Caco-2 (cell line): ENCODE results near the gene ABO. TPM values are rescaled to one million over a fixed set of nuclear protein-coding genes. Genes with fewer than 3 reads are reported as not detected.
"Not testable (repeated sequence)": the region's sequence is repeated elsewhere in the genome, so short reads cannot be mapped to it uniquely, and the experiment has no call there.

Experiments
- BruUV-seq: library from RNA; stranded (reverse); fragments of 400-500 nt; replicated peaks from 2 replicates; lab custom pipeline; 2021; lab: Mats Ljungman, UMichigan
- CTCF ChIA-PET: fragments of 300-600 bp; sonication (Branson Sonifier 250); formaldehyde crosslinking; loops from one replicate; lab custom pipeline; 2022; ENCODE audit warnings: antibody characterized with exemption; lab: Charles Lee
- POLR2A ChIA-PET: fragments of 300-600 bp; sonication (Branson Sonifier 250); formaldehyde crosslinking; loops from one replicate; lab custom pipeline; 2022; ENCODE audit warnings: antibody characterized with exemption; lab: Charles Lee
- DNase-seq, 2 experiments: peaks; one replicate each; pipeline versions ENCODE4 v3.0.0 to v3.0.0-alpha.2; 2020 to 2022
- H3K27me3 ChIP-seq: replicated peaks from 2 replicates; pipeline ENCODE4 v1.6.0; 2011; ENCODE audit warnings: low read length; ENCODE audit not compliant: control insufficient read depth, insufficient read depth
- H3K36me3 ChIP-seq: 2 replicates; pipeline ENCODE4 v1.5.1; 2011; ENCODE audit warnings: low read length; ENCODE audit not compliant: control insufficient read depth, insufficient read depth
- H3K4me1 ChIP-seq: fragments of 250-450 bp; sonication (Bioruptor Pico); 2 replicates; pipeline ENCODE4 v1.5.1; 2020; ENCODE audit warnings: mild to moderate bottlenecking
- H3K4me3 ChIP-seq: 2 replicates; pipeline ENCODE4 v1.5.1; 2011; ENCODE audit warnings: low read depth, mild to moderate bottlenecking, control low read depth, low read length
- H3K9me3 ChIP-seq: fragments of 250-450 bp; sonication (Bioruptor Pico); 2 replicates; pipeline ENCODE4 v1.5.1; 2020; ENCODE audit warnings: mild to moderate bottlenecking, moderate library complexity
- H3K27ac Mint-ChIP-seq: one replicate; pipeline ENCODE4 v1.8.0; 2022; ENCODE audit warnings: mixed read lengths; ENCODE audit not compliant: unreplicated experiment
- H3K27me3 Mint-ChIP-seq: one replicate; pipeline ENCODE4 v1.8.0; 2022; ENCODE audit warnings: mixed read lengths; ENCODE audit not compliant: insufficient read depth, unreplicated experiment
- H3K36me3 Mint-ChIP-seq: one replicate; pipeline ENCODE4 v1.8.0; 2022; ENCODE audit warnings: mild to moderate bottlenecking, mixed read lengths; ENCODE audit not compliant: insufficient read depth, unreplicated experiment
- H3K4me1 Mint-ChIP-seq: one replicate; pipeline ENCODE4 v1.8.0; 2022; ENCODE audit warnings: low read depth, mixed read lengths; ENCODE audit not compliant: unreplicated experiment
- H3K4me3 Mint-ChIP-seq: one replicate; pipeline ENCODE4 v1.8.0; 2022; ENCODE audit warnings: mild to moderate bottlenecking, moderate library complexity, mixed read lengths; ENCODE audit not compliant: unreplicated experiment
- H3K9me3 Mint-ChIP-seq: one replicate; pipeline ENCODE4 v1.8.0; 2022; ENCODE audit warnings: mixed read lengths; ENCODE audit not compliant: unreplicated experiment
- intact Hi-C: fragments of 100-400 bp; cut with micrococcal nuclease; formaldehyde crosslinking; loops from one replicate; pipeline ENCODE4 v1.10.0; 2022; ENCODE audit not compliant: unreplicated experiment
- total RNA-seq: library from RNA; stranded (reverse); gene quantifications from 2 replicates; pipeline ENCODE4 v1.2.3, GENCODE V29; 2022
- TF ChIP-seq, protein P1 (sequence below), 2 experiments: fragments of 200-600 bp in 1 of 2; IDR thresholded peaks; 1 replicate in 1 of 2; 2 replicates in 1 of 2; pipeline versions ENCODE4 v1.5.1 to v1.8.0; 2011 to 2022; ENCODE audit warnings: antibody characterized with exemption in 1 of 2, control low read depth in 1 of 2, inconsistent platforms in 1 of 2, low read depth in 1 of 2, low read length in 1 of 2, mild to moderate bottlenecking in 1 of 2, moderate library complexity in 1 of 2; ENCODE audit not compliant: insufficient read depth in 1 of 2, severe bottlenecking in 1 of 2, unreplicated experiment in 1 of 2

ABO gene
- total RNA-seq, 1 experiment from 2014 or later: not detected

DNA sequence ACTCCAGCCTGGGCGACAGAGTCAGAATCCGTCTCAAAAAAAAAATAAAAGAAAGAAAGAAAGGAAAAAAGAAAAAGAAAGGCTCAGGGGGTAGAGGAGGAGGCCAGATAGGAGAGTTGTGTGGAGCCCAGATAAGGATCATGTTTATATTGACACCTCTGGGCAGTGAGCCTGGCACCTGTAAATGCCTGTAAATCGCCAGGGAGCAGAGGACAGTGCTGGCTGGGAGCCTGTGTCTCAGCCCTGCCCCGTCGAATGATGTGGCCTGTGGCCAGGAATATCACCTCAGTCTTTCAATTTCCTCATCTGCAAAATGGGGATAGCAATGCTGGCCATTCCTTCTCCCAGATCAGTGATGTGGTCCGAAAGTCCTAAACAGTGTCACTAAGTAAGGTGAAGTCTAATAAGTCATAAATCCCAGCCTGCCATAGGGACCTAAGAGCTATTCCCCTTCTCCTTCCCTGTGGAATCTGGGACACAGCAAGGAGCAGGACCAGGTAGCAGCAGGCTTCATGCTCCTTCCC lies 10.3 kb upstream of the ABO start:
- BruUV-seq: no TSS peak
- peaks cover 2% of the 10 kb centered on the region for H3K9me3 ChIP-seq
- Mint-ChIP-seq H3K27ac (no peak overlapping the region), H3K27me3 (no peaks in the 10 kb centered on the region), H3K4me3 (no peak overlapping the region), H3K36me3 (no peaks in the 10 kb centered on the region), H3K4me1 (no peaks in the 10 kb centered on the region), H3K9me3 (peaks cover 17% of the 10 kb centered on the region)
- DNase-seq: no peak
- ChIA-PET POLR2A (no interaction called here), CTCF (no interaction called here)
- intact Hi-C loops: no loop called here
- no peak overlapping the region for H3K4me3 ChIP-seq
- no peaks in the 10 kb centered on the region for H3K27me3 ChIP-seq
- TF ChIP-seq, protein P1, sequence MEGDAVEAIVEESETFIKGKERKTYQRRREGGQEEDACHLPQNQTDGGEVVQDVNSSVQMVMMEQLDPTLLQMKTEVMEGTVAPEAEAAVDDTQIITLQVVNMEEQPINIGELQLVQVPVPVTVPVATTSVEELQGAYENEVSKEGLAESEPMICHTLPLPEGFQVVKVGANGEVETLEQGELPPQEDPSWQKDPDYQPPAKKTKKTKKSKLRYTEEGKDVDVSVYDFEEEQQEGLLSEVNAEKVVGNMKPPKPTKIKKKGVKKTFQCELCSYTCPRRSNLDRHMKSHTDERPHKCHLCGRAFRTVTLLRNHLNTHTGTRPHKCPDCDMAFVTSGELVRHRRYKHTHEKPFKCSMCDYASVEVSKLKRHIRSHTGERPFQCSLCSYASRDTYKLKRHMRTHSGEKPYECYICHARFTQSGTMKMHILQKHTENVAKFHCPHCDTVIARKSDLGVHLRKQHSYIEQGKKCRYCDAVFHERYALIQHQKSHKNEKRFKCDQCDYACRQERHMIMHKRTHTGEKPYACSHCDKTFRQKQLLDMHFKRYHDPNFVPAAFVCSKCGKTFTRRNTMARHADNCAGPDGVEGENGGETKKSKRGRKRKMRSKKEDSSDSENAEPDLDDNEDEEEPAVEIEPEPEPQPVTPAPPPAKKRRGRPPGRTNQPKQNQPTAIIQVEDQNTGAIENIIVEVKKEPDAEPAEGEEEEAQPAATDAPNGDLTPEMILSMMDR (IDR thresholded peaks at IDR 0.05; ENCODE audit: insufficient read depth in 1 of 2, low read depth in 1 of 2, low read length in 1 of 2, severe bottlenecking in 1 of 2, unreplicated experiment in 1 of 2): no peak
- H3K36me3 ChIP-seq: no peaks in the 10 kb centered on the region
- H3K4me1 ChIP-seq: peaks cover 44% of the 10 kb centered on the region

DNA sequence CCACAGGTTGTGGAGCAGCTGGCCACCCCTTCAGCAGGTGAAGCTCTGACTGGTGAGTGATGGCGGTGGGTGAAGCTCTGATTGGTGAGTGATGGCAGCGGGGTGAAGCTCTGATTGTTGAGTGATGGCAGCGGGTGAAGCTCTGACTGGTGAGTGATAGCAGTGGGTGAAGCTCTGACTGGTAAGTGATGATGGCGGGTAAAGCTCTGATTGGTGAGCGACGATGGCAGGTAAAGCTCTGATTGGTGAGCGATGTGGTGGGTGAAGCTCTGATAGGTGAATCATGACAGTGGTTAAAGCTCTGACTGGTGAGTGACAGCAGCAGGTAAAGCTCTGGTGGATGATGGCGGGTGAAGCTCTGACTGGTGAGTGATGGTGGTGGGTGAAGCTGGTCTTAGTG lies 9.4 kb upstream of the ABO start:
- CTCF ChIA-PET: no interaction called here

DNA sequence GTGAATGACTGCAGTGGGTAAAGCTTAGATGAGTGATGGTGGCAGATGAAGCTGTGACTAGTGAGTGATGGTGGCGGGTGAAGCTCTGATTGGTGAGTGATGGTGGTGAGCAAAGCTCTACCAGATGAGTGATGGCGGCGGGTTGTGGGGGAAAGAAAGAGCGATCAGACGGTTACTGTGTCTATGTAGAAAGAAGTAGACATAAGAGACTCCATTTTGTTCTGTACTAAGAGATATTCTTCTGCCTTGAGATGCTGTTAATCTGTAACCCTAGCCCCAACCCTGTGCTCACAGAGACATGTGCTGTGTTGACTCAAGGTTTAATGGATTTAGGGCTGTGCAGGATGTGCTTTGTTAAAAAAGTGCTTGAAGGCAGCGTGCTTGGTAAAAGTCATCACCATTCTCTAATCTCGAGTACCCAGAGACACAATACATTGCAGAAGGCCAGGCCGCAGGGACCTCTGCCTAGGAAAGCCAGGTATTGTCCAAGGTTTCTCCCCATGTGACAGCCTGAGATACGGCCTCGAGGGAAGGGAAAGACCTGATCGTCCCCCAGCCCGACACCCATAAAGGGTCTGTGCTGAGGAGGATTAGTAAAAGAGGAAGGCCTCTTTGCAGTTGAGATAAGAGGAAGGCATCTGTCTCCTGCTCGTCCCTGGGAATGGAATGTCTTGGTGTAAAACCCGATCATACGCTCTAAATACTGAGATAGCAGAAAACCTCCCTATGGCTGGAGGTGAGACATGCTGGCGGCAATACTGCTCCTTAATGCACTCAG lies 8.4 kb upstream of the ABO start:
- DNase-seq: peak; percentile 63 to 77
- H3K4me3 ChIP-seq, H3K27ac Mint-ChIP-seq, POLR2A ChIA-PET, H3K27me3 ChIP-seq, BruUV-seq, H3K27me3 Mint-ChIP-seq, H3K4me1 Mint-ChIP-seq, H3K4me3 Mint-ChIP-seq, H3K36me3 ChIP-seq, H3K9me3 ChIP-seq, intact Hi-C loops, H3K9me3 Mint-ChIP-seq, H3K36me3 Mint-ChIP-seq, CTCF ChIA-PET: not testable (repeated sequence)
- peaks cover 52% of the 10 kb centered on the region for H3K4me1 ChIP-seq

More for the DNA sequence above, 9.4 kb upstream of the ABO start:
- no peak overlapping the region for H3K27ac Mint-ChIP-seq
- peaks cover 52% of the 10 kb centered on the region for H3K4me1 ChIP-seq
- POLR2A ChIA-PET: no interaction called here
- no peak overlapping the region for H3K4me3 ChIP-seq
- H3K27me3 ChIP-seq: no peaks in the 10 kb centered on the region
- H3K9me3 ChIP-seq: peaks cover 2% of the 10 kb centered on the region
- no peak for DNase-seq
- H3K9me3 Mint-ChIP-seq: peaks cover 8% of the 10 kb centered on the region
- H3K36me3 Mint-ChIP-seq: no peaks in the 10 kb centered on the region
- BruUV-seq: no TSS peak
- no peaks in the 10 kb centered on the region for H3K4me1 Mint-ChIP-seq
- TF ChIP-seq, protein P1 (IDR thresholded peaks at IDR 0.05; ENCODE audit: insufficient read depth in 1 of 2, low read depth in 1 of 2, low read length in 1 of 2, severe bottlenecking in 1 of 2, unreplicated experiment in 1 of 2): no peak
- no peak overlapping the region for H3K4me3 Mint-ChIP-seq
- H3K27me3 Mint-ChIP-seq: no peaks in the 10 kb centered on the region
- H3K36me3 ChIP-seq: no peaks in the 10 kb centered on the region
- intact Hi-C loops: no loop called here
